SK-N-SH treated with all-trans-retinoic acid at 6 μM for 48 hours (cell line): ENCODE results near the gene HSD17B11.
A peak's percentile ranks its signal among the peaks of the same experiment; 100 is the strongest.

Experiments used
- ATAC-seq: fragments of 200-7000 bp; cut with Tn5 transposase; 3 replicates; pipeline ENCODE4 v1.9.1; 2020; ENCODE audit warnings: mild to moderate bottlenecking, moderate library complexity
- ARNTL ChIP-seq: fragments of 450-650 bp; formaldehyde crosslinking; IDR thresholded peaks from 2 replicates; pipeline ENCODE4 v1.5.0; 2020; ENCODE audit warnings: low read depth, mild to moderate bottlenecking, moderate library complexity, borderline replicate concordance
- CSRNP3 ChIP-seq: fragments of 250-450 bp; sonication (Bioruptor Pico); IDR thresholded peaks from 2 replicates; pipeline ENCODE4 v1.5.1; 2021; ENCODE audit warnings: mild to moderate bottlenecking, moderate library complexity
- ESRRG ChIP-seq: fragments of 250-450 bp; sonication (Bioruptor Pico); IDR thresholded peaks from 2 replicates; pipeline ENCODE4 v1.6.1; 2021; ENCODE audit warnings: mild to moderate bottlenecking
- GLIS3 ChIP-seq: fragments of 250-450 bp; sonication (Bioruptor Pico); IDR thresholded peaks from 2 replicates; pipeline ENCODE4 v1.5.0; 2020; ENCODE audit warnings: mild to moderate bottlenecking, moderate library complexity
- ISL1 ChIP-seq: fragments of 250-450 bp; sonication (Bioruptor Pico); IDR thresholded peaks from 2 replicates; pipeline ENCODE4 v2.1.2; 2022; ENCODE audit warnings: mild to moderate bottlenecking, moderate library complexity
- OSR1 ChIP-seq: fragments of 250-450 bp; sonication (Bioruptor Pico); IDR thresholded peaks from 2 replicates; pipeline ENCODE4 v1.8.0; 2022; ENCODE audit warnings: moderate library complexity, mild to moderate bottlenecking, inconsistent platforms
- PPARA ChIP-seq: fragments of 250-450 bp; sonication (Bioruptor Pico); IDR thresholded peaks from 2 replicates; pipeline ENCODE4 v1.5.0; 2020; ENCODE audit warnings: mild to moderate bottlenecking, borderline replicate concordance
- RARB ChIP-seq: fragments of 250-450 bp; sonication (Bioruptor Pico); IDR thresholded peaks from 2 replicates; pipeline ENCODE4 v1.8.0; 2021; ENCODE audit warnings: mild to moderate bottlenecking, moderate library complexity
- SNAI2 ChIP-seq: fragments of 250-450 bp; sonication (Bioruptor Pico); IDR thresholded peaks from 2 replicates; pipeline ENCODE4 v1.5.0; 2020; ENCODE audit warnings: mild to moderate bottlenecking, moderate library complexity
- TCF4 ChIP-seq: fragments of 250-450 bp; sonication (Bioruptor Pico); IDR thresholded peaks from 2 replicates; pipeline ENCODE4 v1.8.0; 2021; ENCODE audit warnings: mild to moderate bottlenecking, moderate library complexity, borderline replicate concordance
- TSHZ2 ChIP-seq: fragments of 250-450 bp; sonication (Bioruptor Pico); IDR thresholded peaks from 2 replicates; pipeline ENCODE4 v1.5.0; 2020; ENCODE audit warnings: mild to moderate bottlenecking, moderate library complexity
- ZC3H10 ChIP-seq: fragments of 250-450 bp; sonication (Bioruptor Pico); IDR thresholded peaks from 2 replicates; pipeline ENCODE4 v1.5.1; 2021; ENCODE audit warnings: mild to moderate bottlenecking, moderate library complexity
- ZFP3 ChIP-seq: fragments of 250-450 bp; sonication (Bioruptor Pico); IDR thresholded peaks from 2 replicates; pipeline ENCODE4 v1.5.0; 2020; ENCODE audit warnings: mild to moderate bottlenecking, moderate library complexity
- ZNF565 ChIP-seq: fragments of 450-650 bp; formaldehyde crosslinking; conservative IDR thresholded peaks from 2 replicates; pipeline ENCODE4 v1.5.0; 2020; ENCODE audit warnings: low read depth, mild to moderate bottlenecking, moderate library complexity
- ZNF70 ChIP-seq: fragments of 450-650 bp; formaldehyde crosslinking; IDR thresholded peaks from 2 replicates; pipeline ENCODE4 v1.5.0; 2020; ENCODE audit warnings: mild to moderate bottlenecking, moderate library complexity
- ZNF8 ChIP-seq: fragments of 450-650 bp; formaldehyde crosslinking; IDR thresholded peaks from 2 replicates; pipeline ENCODE4 v1.5.0; 2020; ENCODE audit warnings: mild to moderate bottlenecking, moderate library complexity
- TF ChIP-seq, protein P1 (sequence below): fragments of 250-450 bp; sonication (Bioruptor Pico); IDR thresholded peaks from 2 replicates; pipeline ENCODE4 v1.5.1; 2020; ENCODE audit warnings: low read depth, mild to moderate bottlenecking, moderate library complexity
- TF ChIP-seq, protein P2 (sequence below): fragments of 250-450 bp; sonication (Bioruptor Pico); IDR thresholded peaks from 2 replicates; pipeline ENCODE4 v1.8.0; 2021; ENCODE audit warnings: low read depth, mild to moderate bottlenecking, moderate library complexity, borderline replicate concordance
- TF ChIP-seq, protein P3 (sequence below): fragments of 250-450 bp; sonication (Bioruptor Pico); IDR thresholded peaks from 2 replicates; pipeline ENCODE4 v1.8.0; 2020; ENCODE audit warnings: mild to moderate bottlenecking, moderate library complexity, borderline replicate concordance

The HSD17B11 gene

GRCh38 chr4:87377816-87378215 is 13.2 kb downstream of the HSD17B11 start:
- no peak for TF ChIP-seq TSHZ2 (CRISPR knock-in tag)
- TF ChIP-seq ZFP3 (CRISPR knock-in tag) = no peak
- TF ChIP-seq ISL1 (CRISPR knock-in tag) = no peak
- no peak for TF ChIP-seq ZNF70 (CRISPR knock-in tag)
- no peak for TF ChIP-seq ZNF565 (CRISPR knock-in tag)
- TF ChIP-seq, protein P1, sequence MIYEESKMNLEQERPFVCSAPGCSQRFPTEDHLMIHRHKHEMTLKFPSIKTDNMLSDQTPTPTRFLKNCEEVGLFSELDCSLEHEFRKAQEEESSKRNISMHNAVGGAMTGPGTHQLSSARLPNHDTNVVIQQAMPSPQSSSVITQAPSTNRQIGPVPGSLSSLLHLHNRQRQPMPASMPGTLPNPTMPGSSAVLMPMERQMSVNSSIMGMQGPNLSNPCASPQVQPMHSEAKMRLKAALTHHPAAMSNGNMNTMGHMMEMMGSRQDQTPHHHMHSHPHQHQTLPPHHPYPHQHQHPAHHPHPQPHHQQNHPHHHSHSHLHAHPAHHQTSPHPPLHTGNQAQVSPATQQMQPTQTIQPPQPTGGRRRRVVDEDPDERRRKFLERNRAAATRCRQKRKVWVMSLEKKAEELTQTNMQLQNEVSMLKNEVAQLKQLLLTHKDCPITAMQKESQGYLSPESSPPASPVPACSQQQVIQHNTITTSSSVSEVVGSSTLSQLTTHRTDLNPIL = no peak
- no peak for TF ChIP-seq ZNF8 (CRISPR knock-in tag)
- no peak for TF ChIP-seq GLIS3 (CRISPR knock-in tag)
- no peak for TF ChIP-seq PPARA
- no peak for TF ChIP-seq OSR1
- no peak for TF ChIP-seq ZC3H10
- no peak for ATAC-seq

DNA sequence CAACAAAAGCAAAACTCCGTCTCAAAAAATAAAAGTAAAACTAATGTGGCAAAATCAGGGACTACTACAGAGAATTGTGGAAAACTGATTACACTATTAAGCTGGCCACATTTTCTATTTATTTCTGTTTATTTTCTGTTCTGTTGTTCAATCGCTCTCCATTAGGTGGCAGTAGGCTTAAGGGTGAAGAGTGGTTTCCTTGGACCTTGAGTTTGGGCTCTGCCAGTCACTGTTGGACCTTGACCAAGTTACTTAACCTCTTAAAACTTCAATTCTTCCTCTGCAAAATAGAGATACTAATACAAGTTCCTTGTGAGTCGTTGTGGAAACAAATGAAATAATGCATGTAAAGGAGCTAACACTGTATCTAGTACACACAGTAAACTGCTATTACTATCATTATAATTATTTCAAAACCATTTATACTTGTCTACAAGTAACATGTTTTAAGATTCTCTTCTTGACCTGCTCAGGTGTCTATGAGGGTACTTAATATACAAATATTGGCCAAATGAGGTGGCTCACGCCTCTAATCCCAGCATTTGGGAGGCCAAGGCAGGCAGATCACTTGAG is 15.2 kb downstream of the HSD17B11 start:
- no peak for TF ChIP-seq ESRRG (CRISPR knock-in tag)
- TF ChIP-seq, protein P1 = no peak
- no peak for TF ChIP-seq ZNF565 (CRISPR knock-in tag)
- no peak for TF ChIP-seq PPARA
- TF ChIP-seq ZNF8 (CRISPR knock-in tag) = no peak
- no peak for TF ChIP-seq TSHZ2 (CRISPR knock-in tag)
- no peak for TF ChIP-seq ISL1 (CRISPR knock-in tag)
- no peak for TF ChIP-seq ZC3H10
- no peak for TF ChIP-seq ZFP3 (CRISPR knock-in tag)
- no peak for TF ChIP-seq GLIS3 (CRISPR knock-in tag)
- no peak for TF ChIP-seq CSRNP3 (CRISPR knock-in tag)
- no peak for TF ChIP-seq TCF4 (CRISPR knock-in tag)
- no peak for TF ChIP-seq ARNTL (CRISPR knock-in tag)
- no peak for TF ChIP-seq OSR1
- TF ChIP-seq, protein P2, sequence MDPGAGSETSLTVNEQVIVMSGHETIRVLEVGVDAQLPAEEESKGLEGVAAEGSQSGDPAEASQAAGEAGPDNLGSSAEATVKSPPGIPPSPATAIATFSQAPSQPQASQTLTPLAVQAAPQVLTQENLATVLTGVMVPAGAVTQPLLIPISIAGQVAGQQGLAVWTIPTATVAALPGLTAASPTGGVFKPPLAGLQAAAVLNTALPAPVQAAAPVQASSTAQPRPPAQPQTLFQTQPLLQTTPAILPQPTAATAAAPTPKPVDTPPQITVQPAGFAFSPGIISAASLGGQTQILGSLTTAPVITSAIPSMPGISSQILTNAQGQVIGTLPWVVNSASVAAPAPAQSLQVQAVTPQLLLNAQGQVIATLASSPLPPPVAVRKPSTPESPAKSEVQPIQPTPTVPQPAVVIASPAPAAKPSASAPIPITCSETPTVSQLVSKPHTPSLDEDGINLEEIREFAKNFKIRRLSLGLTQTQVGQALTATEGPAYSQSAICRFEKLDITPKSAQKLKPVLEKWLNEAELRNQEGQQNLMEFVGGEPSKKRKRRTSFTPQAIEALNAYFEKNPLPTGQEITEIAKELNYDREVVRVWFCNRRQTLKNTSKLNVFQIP (CRISPR knock-in tag) = no peak
- TF ChIP-seq SNAI2 = no peak
- TF ChIP-seq, protein P3, sequence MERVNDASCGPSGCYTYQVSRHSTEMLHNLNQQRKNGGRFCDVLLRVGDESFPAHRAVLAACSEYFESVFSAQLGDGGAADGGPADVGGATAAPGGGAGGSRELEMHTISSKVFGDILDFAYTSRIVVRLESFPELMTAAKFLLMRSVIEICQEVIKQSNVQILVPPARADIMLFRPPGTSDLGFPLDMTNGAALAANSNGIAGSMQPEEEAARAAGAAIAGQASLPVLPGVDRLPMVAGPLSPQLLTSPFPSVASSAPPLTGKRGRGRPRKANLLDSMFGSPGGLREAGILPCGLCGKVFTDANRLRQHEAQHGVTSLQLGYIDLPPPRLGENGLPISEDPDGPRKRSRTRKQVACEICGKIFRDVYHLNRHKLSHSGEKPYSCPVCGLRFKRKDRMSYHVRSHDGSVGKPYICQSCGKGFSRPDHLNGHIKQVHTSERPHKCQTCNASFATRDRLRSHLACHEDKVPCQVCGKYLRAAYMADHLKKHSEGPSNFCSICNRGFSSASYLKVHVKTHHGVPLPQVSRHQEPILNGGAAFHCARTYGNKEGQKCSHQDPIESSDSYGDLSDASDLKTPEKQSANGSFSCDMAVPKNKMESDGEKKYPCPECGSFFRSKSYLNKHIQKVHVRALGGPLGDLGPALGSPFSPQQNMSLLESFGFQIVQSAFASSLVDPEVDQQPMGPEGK = no peak
- TF ChIP-seq RARB (CRISPR knock-in tag) = no peak
- TF ChIP-seq ZNF70 (CRISPR knock-in tag) = no peak
- peak; percentile 77 for ATAC-seq
